Endodermal cell (in vitro differentiated cells): Measurements from ENCODE around the gene GRAP2. TPM values are rescaled to one million over a fixed set of nuclear protein-coding genes. Genes with fewer than 3 reads are reported as not detected.

Source experiments
- DNase-seq: peaks from one replicate; pipeline ENCODE4 v3.0.0-alpha.2; 2017
- H3K27ac ChIP-seq: 2 replicates; pipeline ENCODE4 v1.5.1; 2013; ENCODE audit warnings: mild to moderate bottlenecking, low read depth, low read length, moderate library complexity
- H3K27me3 ChIP-seq: 2 replicates; pipeline ENCODE4 v1.6.1; 2013; ENCODE audit warnings: mild to moderate bottlenecking, low read length, moderate library complexity; ENCODE audit not compliant: insufficient read depth, control insufficient read depth, poor library complexity, severe bottlenecking
- H3K36me3 ChIP-seq: 2 replicates; pipeline ENCODE4 v1.7.0; 2013; ENCODE audit warnings: mild to moderate bottlenecking, low read length, moderate library complexity; ENCODE audit not compliant: control insufficient read depth, insufficient read depth
- H3K4me1 ChIP-seq: one replicate; pipeline ENCODE4 v1.7.0; 2013; ENCODE audit warnings: low read length; ENCODE audit not compliant: control insufficient read depth, insufficient read depth
- H3K4me3 ChIP-seq: 2 replicates; pipeline ENCODE4 v1.5.1; 2013; ENCODE audit warnings: mild to moderate bottlenecking, low read length, moderate library complexity
- H3K9ac ChIP-seq: 2 replicates; pipeline ENCODE4 v1.6.1; 2013; ENCODE audit warnings: mild to moderate bottlenecking, low read length, moderate library complexity; ENCODE audit not compliant: poor library complexity, severe bottlenecking; ENCODE audit errors: extremely low read depth
- H3K9me3 ChIP-seq: 2 replicates; pipeline ENCODE4 v1.6.1; 2013; ENCODE audit warnings: mild to moderate bottlenecking, low read length, moderate library complexity; ENCODE audit not compliant: control insufficient read depth
- H3K27ac Mint-ChIP-seq: 2 replicates; pipeline ENCODE4 v1.8.0; 2020; ENCODE audit warnings: mixed read lengths
- H3K27me3 Mint-ChIP-seq: 2 replicates; pipeline ENCODE4 v1.8.0; 2021; ENCODE audit warnings: mild to moderate bottlenecking, mixed read lengths; ENCODE audit not compliant: insufficient read depth
- H3K36me3 Mint-ChIP-seq: 2 replicates; pipeline ENCODE4 v1.8.0; 2020; ENCODE audit warnings: low read depth, mixed read lengths
- H3K4me1 Mint-ChIP-seq: 2 replicates; pipeline ENCODE4 v1.8.0; 2020; ENCODE audit warnings: mixed read lengths
- H3K4me3 Mint-ChIP-seq: 2 replicates; pipeline ENCODE4 v1.8.0; 2020; ENCODE audit warnings: mild to moderate bottlenecking, moderate library complexity, mixed read lengths
- H3K9me3 Mint-ChIP-seq: 2 replicates; pipeline ENCODE4 v1.8.0; 2020; ENCODE audit warnings: mild to moderate bottlenecking, mixed read lengths
- CTCF ChIP-seq: fragments of 200-600 bp; sonication (generic); conservative IDR thresholded peaks from 2 replicates; pipeline ENCODE4 v1.5.0; 2021; ENCODE audit warnings: antibody characterized with exemption, mild to moderate bottlenecking
- WGBS, 2 experiments: methylation state at CpG; one replicate each; pipeline versions ENCODE4 v1.1.5 to v1.1.7; 2013; ENCODE audit warnings: missing lambda C conversion rate in 2 of 2, mixed read lengths in 1 of 2; ENCODE audit not compliant: insufficient coverage in 1 of 2, insufficient read length in 1 of 2; 5-methylcytosine and 5-hydroxymethylcytosine counted together
- total RNA-seq, 2 donors: library from RNA; stranded (reverse); fragmentation: NEBNext Ultra II Directional in 1 of 2; extraction: Animal tissue kit (Norgen Biotek cat#: 25700) in 1 of 2; gene quantifications; 2 replicates in 1 of 2; 3 replicates in 1 of 2; pipeline ENCODE4 v1.2.1, GENCODE V29; 2021

The GRAP2 gene
- total RNA-seq, 2 donors from 2014 or later = 0.11 to 0.92 TPM

- Mint-ChIP-seq H3K36me3 (no peaks in the 10 kb centered on the region), H3K27ac (no peak overlapping the region), H3K9me3 (no peaks in the 10 kb centered on the region), H3K27me3 (peaks cover 8% of the 10 kb centered on the region), H3K4me3 (no peak overlapping the region), H3K4me1 (no peaks in the 10 kb centered on the region)
- no peaks in the 10 kb centered on the region for H3K9me3 ChIP-seq
- H3K36me3 ChIP-seq = no peaks in the 10 kb centered on the region
- 78% methylated on average over 3 of the region's 3 CpGs; no CpG with 5 or more reads in 1 of the 2 experiments for WGBS, 2 experiments
- peaks cover 1% of the 10 kb centered on the region for H3K27me3 ChIP-seq
- no peak for DNase-seq
- no peak for TF ChIP-seq CTCF
- H3K27ac ChIP-seq = no peak overlapping the region
- H3K4me1 ChIP-seq = no peaks in the 10 kb centered on the region
- H3K9ac ChIP-seq = no peak overlapping the region
- no peak overlapping the region for H3K4me3 ChIP-seq
These were observed 5.3 kb downstream of the GRAP2 start for GRCh38 chr22:39906207-39906606.

GRCh38 chr22:39907047-39907446 lies 6.2 kb downstream of the GRAP2 start:
- no peaks in the 10 kb centered on the region for H3K36me3 Mint-ChIP-seq
- H3K4me3 Mint-ChIP-seq = no peak overlapping the region
- H3K27me3 Mint-ChIP-seq = peaks cover 2% of the 10 kb centered on the region
- WGBS, 2 experiments = 95% methylated on average over 6 of the region's 6 CpGs; no CpG with 5 or more reads in 1 of the 2 experiments
- Histone ChIP-seq H3K27ac (no peak overlapping the region), H3K9ac (no peak overlapping the region), H3K4me3 (no peak overlapping the region), H3K4me1 (no peaks in the 10 kb centered on the region), H3K9me3 (no peaks in the 10 kb centered on the region), H3K36me3 (no peaks in the 10 kb centered on the region), H3K27me3 (no peaks in the 10 kb centered on the region)
- H3K4me1 Mint-ChIP-seq = no peaks in the 10 kb centered on the region
- H3K27ac Mint-ChIP-seq = no peak overlapping the region
- no peaks in the 10 kb centered on the region for H3K9me3 Mint-ChIP-seq
- no peak for DNase-seq
- no peak for TF ChIP-seq CTCF

- Histone ChIP-seq H3K4me3 (no peak overlapping the region), H3K9ac (no peak overlapping the region), H3K4me1 (no peaks in the 10 kb centered on the region), H3K9me3 (no peaks in the 10 kb centered on the region), H3K36me3 (no peaks in the 10 kb centered on the region), H3K27me3 (no peaks in the 10 kb centered on the region), H3K27ac (no peak overlapping the region)
- Mint-ChIP-seq H3K4me3 (no peak overlapping the region), H3K27ac (no peak overlapping the region), H3K4me1 (no peaks in the 10 kb centered on the region), H3K36me3 (no peaks in the 10 kb centered on the region), H3K27me3 (peaks cover 2% of the 10 kb centered on the region), H3K9me3 (no peaks in the 10 kb centered on the region)
- WGBS, 2 experiments = 88 to 94% methylated on average over 7 to 9 of the region's 9 CpGs
- TF ChIP-seq CTCF = no peak
- no peak for DNase-seq
These were observed 6.8 kb downstream of the GRAP2 start for GRCh38 chr22:39907605-39908097.
